Prostate gland (tissue), 2 donors: ENCODE data around the gene CCDC92B.

Experiments
- POLR2A ChIP-seq: fragments of 450-650 bp; IDR thresholded peaks from one replicate; pipeline ENCODE4 v1.6.1; 2016; ENCODE audit warnings: antibody characterized with exemption, mild to moderate bottlenecking
- POLR2AphosphoS5 ChIP-seq: sonication (generic); formaldehyde crosslinking; IDR thresholded peaks from one replicate; pipeline ENCODE4 v1.6.1; 2017; ENCODE audit warnings: antibody characterized with exemption
- TF ChIP-seq, protein P1 (sequence below), 4 experiments: fragments of 200-600 bp in 2 of 4; fragments of 450-650 bp in 2 of 4; sonication (generic) in 2 of 4; IDR thresholded peaks; 1 replicate in 3 of 4; 2 replicates in 1 of 4; pipeline ENCODE4 v1.5.1; 2016 to 2019; ENCODE audit warnings: antibody characterized with exemption in 4 of 4, mild to moderate bottlenecking in 2 of 4, moderate library complexity in 2 of 4

DNA sequence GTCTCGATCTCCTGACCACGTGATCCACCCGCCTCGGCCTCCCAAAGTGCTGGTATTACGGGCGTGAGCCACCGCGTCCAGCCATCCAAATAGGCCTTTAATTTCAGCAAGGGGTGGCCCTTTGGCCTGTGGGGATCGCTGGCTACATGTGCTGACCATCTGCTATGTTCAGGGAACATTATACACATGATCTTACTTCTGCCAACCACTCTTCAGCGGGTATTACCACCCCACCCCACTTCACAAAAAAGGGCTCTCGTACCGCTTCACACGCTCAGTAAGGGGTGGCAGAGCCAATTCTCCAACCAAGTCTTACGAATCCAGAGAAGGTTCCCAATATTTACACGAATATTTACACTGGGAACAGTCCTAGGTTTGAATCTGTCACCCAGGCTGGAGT lies 11.8 kb downstream of the CCDC92B start:
- TF ChIP-seq, protein P1, sequence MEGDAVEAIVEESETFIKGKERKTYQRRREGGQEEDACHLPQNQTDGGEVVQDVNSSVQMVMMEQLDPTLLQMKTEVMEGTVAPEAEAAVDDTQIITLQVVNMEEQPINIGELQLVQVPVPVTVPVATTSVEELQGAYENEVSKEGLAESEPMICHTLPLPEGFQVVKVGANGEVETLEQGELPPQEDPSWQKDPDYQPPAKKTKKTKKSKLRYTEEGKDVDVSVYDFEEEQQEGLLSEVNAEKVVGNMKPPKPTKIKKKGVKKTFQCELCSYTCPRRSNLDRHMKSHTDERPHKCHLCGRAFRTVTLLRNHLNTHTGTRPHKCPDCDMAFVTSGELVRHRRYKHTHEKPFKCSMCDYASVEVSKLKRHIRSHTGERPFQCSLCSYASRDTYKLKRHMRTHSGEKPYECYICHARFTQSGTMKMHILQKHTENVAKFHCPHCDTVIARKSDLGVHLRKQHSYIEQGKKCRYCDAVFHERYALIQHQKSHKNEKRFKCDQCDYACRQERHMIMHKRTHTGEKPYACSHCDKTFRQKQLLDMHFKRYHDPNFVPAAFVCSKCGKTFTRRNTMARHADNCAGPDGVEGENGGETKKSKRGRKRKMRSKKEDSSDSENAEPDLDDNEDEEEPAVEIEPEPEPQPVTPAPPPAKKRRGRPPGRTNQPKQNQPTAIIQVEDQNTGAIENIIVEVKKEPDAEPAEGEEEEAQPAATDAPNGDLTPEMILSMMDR (IDR thresholded peaks at IDR 0.05): no peak
- TF ChIP-seq POLR2AphosphoS5 (no peak), POLR2A (no peak)
